Measurements from ENCODE around the gene ABCB8.
"Not testable (repeated sequence)": the region's sequence is repeated elsewhere in the genome, so short reads cannot be mapped to it uniquely, and the experiment has no call there.

DNA sequence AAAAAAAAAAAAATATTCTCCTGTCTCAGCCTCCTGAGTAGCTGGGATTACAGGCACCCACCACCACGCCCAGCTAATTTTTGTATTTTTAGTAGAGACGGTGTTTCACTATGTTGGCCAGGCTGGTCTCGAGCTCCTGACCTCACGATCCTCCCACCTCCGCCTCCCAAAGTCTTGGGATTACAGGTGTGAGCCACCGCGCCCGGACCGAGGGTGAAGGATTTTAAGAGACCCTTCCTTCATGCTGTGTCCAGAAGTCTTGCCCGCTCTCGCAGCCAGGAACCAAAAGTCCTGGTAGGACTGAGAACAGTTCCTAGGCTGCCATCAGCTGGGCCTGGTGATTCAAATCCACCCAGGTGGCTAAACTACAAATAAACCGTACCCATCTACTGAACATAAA is 16.6 kb upstream of the ABCB8 start:
- TF ChIP-seq POLR2AphosphoS5, GABPA (IDR thresholded peaks at IDR 0.05; ENCODE audit: low read depth): not testable (repeated sequence)
- TF ChIP-seq, protein P1, sequence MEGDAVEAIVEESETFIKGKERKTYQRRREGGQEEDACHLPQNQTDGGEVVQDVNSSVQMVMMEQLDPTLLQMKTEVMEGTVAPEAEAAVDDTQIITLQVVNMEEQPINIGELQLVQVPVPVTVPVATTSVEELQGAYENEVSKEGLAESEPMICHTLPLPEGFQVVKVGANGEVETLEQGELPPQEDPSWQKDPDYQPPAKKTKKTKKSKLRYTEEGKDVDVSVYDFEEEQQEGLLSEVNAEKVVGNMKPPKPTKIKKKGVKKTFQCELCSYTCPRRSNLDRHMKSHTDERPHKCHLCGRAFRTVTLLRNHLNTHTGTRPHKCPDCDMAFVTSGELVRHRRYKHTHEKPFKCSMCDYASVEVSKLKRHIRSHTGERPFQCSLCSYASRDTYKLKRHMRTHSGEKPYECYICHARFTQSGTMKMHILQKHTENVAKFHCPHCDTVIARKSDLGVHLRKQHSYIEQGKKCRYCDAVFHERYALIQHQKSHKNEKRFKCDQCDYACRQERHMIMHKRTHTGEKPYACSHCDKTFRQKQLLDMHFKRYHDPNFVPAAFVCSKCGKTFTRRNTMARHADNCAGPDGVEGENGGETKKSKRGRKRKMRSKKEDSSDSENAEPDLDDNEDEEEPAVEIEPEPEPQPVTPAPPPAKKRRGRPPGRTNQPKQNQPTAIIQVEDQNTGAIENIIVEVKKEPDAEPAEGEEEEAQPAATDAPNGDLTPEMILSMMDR (IDR thresholded peaks at IDR 0.05; ENCODE audit: insufficient read depth, low read length) = not testable (repeated sequence)
